PC-3 (cell line): Measurements from ENCODE around the gene RGS11. TPM values are rescaled to one million over a fixed set of nuclear protein-coding genes. Genes with fewer than 3 reads are reported as not detected.

Experiments
- ATAC-seq: fragments of 200-7000 bp; cut with Tn5 transposase; 2 replicates; pipeline ENCODE4 v1.9.1; 2020; ENCODE audit warnings: mild to moderate bottlenecking, moderate library complexity
- BruUV-seq: library from RNA; stranded (reverse); fragments of 400-500 nt; replicated peaks from 2 replicates; lab custom pipeline; 2021; lab: Mats Ljungman, UMichigan
- CTCF ChIA-PET: fragments of 300-600 bp; sonication (Branson Sonifier 250); formaldehyde crosslinking; loops from one replicate; lab custom pipeline; 2022; ENCODE audit warnings: antibody characterized with exemption; lab: Charles Lee
- POLR2A ChIA-PET: fragments of 300-600 bp; sonication (Branson Sonifier 250); formaldehyde crosslinking; loops from one replicate; lab custom pipeline; 2022; ENCODE audit warnings: antibody characterized with exemption; ENCODE audit not compliant: unreplicated experiment; lab: Charles Lee
- DNase-seq: peaks from one replicate; pipeline ENCODE4 v3.0.0-alpha.2; 2015
- H2AFZ ChIP-seq: fragments of 300-600 bp; sonication (generic); 2 replicates; pipeline ENCODE4 v1.6.0; 2016; ENCODE audit warnings: antibody characterized with exemption, low read length
- H3F3A ChIP-seq: fragments of 300-600 bp; sonication (generic); one replicate; pipeline ENCODE4 v1.6.0; 2017; ENCODE audit warnings: antibody characterized with exemption, low read length, control low read depth, mild to moderate bottlenecking; ENCODE audit not compliant: unreplicated experiment
- H3K27ac ChIP-seq: fragments of 300-600 bp; sonication (generic); 2 replicates; pipeline ENCODE4 v1.5.1; 2016; ENCODE audit warnings: mild to moderate bottlenecking, low read length
- H3K27me3 ChIP-seq: fragments of 300-600 bp; sonication (generic); 2 replicates; pipeline ENCODE4 v1.6.1; 2016; ENCODE audit warnings: low read length, mixed read lengths
- H3K36me3 ChIP-seq: fragments of 300-600 bp; sonication (generic); 2 replicates; pipeline ENCODE4 v1.6.1; 2016; ENCODE audit warnings: low read depth, mixed run types, low read length, mixed read lengths
- H3K4me1 ChIP-seq: fragments of 300-600 bp; sonication (generic); 2 replicates; pipeline ENCODE4 v1.5.1; 2016; ENCODE audit warnings: low read length; ENCODE audit not compliant: insufficient read depth
- H3K4me2 ChIP-seq: fragments of 300-600 bp; sonication (generic); 2 replicates; pipeline ENCODE4 v1.6.0; 2016; ENCODE audit warnings: low read length
- H3K4me3 ChIP-seq: fragments of 300-600 bp; sonication (generic); 2 replicates; pipeline ENCODE4 v1.5.1; 2016; ENCODE audit warnings: mild to moderate bottlenecking, low read length, mixed read lengths
- H3K79me2 ChIP-seq: fragments of 300-600 bp; sonication (generic); 2 replicates; pipeline ENCODE4 v1.6.1; 2017; ENCODE audit warnings: low read length, mixed read lengths
- H3K9ac ChIP-seq: fragments of 300-600 bp; sonication (generic); 2 replicates; pipeline ENCODE4 v1.6.0; 2016; ENCODE audit warnings: mild to moderate bottlenecking, low read length
- H3K9me2 ChIP-seq: fragments of 300-600 bp; sonication (generic); replicated peaks from 2 replicates; pipeline ENCODE4 v1.6.1; 2016; ENCODE audit warnings: mixed run types, low read length, mixed read lengths
- H3K9me3 ChIP-seq: fragments of 300-600 bp; sonication (generic); 2 replicates; pipeline ENCODE4 v1.6.1; 2016; ENCODE audit warnings: low read length, mixed read lengths
- H4K20me1 ChIP-seq: fragments of 300-600 bp; sonication (generic); 2 replicates; pipeline ENCODE4 v1.6.1; 2016; ENCODE audit warnings: low read length, mixed read lengths
- EZH2 ChIP-seq: fragments of 300-600 bp; sonication (generic); IDR thresholded peaks from one replicate; pipeline ENCODE4 v1.6.1; 2017; ENCODE audit warnings: antibody characterized with exemption, mild to moderate bottlenecking, low read length; ENCODE audit not compliant: unreplicated experiment
- EZH2phosphoT487 ChIP-seq: fragments of 300-600 bp; sonication (generic); IDR thresholded peaks from 2 replicates; pipeline ENCODE4 v1.6.1; 2018; ENCODE audit warnings: mild to moderate bottlenecking, antibody characterized with exemption, low read length, borderline replicate concordance
- intact Hi-C: fragments of 100-400 bp; cut with micrococcal nuclease; formaldehyde crosslinking; loops from 2 replicates; pipeline ENCODE4 v1.9.0; 2023
- total RNA-seq: library from RNA; depleted of rRNA; stranded (reverse); fragments of >200 nt; gene quantifications from 2 replicates; pipeline ENCODE4 v1.2.3, GENCODE V29; 2014
- TF ChIP-seq, protein P1 (sequence below): fragments of 300-600 bp; sonication (generic); conservative IDR thresholded peaks from 2 replicates; pipeline ENCODE4 v1.5.1; 2017; ENCODE audit warnings: antibody characterized with exemption, low read depth, mild to moderate bottlenecking, low read length

RGS11 gene
- total RNA-seq, 1 experiment from 2014 or later = 1.2 TPM

DNA sequence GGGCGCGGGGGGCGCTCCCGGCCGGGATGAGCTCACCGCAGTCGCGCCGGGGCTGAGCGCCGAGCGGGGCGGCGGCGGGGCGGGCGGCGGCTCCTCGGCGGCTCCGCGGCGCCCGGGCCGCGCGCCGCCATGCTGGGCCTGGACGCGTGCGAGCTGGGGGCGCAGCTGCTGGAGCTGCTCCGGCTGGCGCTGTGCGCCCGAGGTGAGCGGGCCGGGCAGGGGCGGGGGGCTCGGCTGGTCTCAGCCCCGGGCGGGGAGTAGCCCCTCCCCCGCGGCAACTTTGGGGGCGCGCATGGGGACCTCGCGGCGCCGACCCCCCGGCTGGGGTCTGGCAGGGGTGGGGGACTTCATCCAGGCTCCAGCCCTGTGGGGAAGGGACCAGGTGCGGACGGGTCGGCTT lies 4.8 kb upstream of the RGS11 start, which contains the start of gene ARHGDIG:
ARHGDIG (plus strand) TSS at position 40 of the 400 bp plus-strand sequence; CDS start at position 130, 90 bp downstream.
- Histone ChIP-seq H3K4me3 (no peak within 1 kb of the TSS), H3K27me3 (peaks cover 11% of the 10 kb centered on the region), H3F3A (no peaks in the 10 kb centered on the region), H3K9me3 (no peaks in the 10 kb centered on the region), H2AFZ (no peak within 1 kb of the TSS), H3K9ac (no peak within 1 kb of the TSS), H3K4me1 (no peaks in the 10 kb centered on the region), H3K4me2 (no peak within 1 kb of the TSS), H3K9me2 (no peaks in the 10 kb centered on the region), H4K20me1 (no peaks in the 10 kb centered on the region), H3K36me3 (no peaks in the 10 kb centered on the region), H3K27ac (no peak within 1 kb of the TSS), H3K79me2 (no peaks in the 10 kb centered on the region)
- POLR2A ChIA-PET = no interaction called here
- intact Hi-C loops = no loop called here
- BruUV-seq = no TSS peak
- no peak for ATAC-seq
- TF ChIP-seq EZH2 (no peak), EZH2phosphoT487 (no peak)
- TF ChIP-seq, protein P1, sequence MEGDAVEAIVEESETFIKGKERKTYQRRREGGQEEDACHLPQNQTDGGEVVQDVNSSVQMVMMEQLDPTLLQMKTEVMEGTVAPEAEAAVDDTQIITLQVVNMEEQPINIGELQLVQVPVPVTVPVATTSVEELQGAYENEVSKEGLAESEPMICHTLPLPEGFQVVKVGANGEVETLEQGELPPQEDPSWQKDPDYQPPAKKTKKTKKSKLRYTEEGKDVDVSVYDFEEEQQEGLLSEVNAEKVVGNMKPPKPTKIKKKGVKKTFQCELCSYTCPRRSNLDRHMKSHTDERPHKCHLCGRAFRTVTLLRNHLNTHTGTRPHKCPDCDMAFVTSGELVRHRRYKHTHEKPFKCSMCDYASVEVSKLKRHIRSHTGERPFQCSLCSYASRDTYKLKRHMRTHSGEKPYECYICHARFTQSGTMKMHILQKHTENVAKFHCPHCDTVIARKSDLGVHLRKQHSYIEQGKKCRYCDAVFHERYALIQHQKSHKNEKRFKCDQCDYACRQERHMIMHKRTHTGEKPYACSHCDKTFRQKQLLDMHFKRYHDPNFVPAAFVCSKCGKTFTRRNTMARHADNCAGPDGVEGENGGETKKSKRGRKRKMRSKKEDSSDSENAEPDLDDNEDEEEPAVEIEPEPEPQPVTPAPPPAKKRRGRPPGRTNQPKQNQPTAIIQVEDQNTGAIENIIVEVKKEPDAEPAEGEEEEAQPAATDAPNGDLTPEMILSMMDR = no peak
- DNase-seq = no peak
- CTCF ChIA-PET = no interaction called here

DNA sequence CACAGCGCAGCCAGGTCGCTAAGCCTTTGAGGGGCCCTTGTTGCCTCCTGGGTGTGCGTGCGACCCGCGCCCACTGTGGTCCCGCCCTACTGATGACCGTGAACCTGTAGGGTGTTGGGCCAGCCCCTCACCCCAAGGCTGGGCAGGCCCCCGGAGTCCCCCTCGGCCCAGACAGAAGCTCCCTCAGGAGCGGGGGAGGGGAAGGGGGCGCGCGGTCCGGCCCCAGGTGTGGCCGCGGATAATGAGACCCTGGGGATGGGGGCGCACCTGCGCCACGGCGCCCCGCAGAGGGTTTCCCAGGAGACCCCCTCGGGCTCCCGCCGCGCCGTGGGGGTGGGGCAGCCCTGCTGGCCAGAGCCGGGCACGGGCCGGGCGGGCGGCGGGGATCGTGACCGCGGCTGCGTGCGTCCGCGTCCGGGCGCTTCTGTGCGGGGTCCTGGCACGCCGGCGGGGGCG lies 4.3 kb upstream of the RGS11 start:
- peaks cover 11% of the 10 kb centered on the region for H3K27me3 ChIP-seq
- H3K4me2 ChIP-seq = no peak overlapping the region
- H3K4me3 ChIP-seq = no peak overlapping the region
- no peaks in the 10 kb centered on the region for H3K9me2 ChIP-seq
- H2AFZ ChIP-seq = no peak overlapping the region
- H4K20me1 ChIP-seq = no peaks in the 10 kb centered on the region
- ATAC-seq (no peak), DNase-seq (no peak)
- TF ChIP-seq EZH2phosphoT487 (no peak), EZH2 (no peak)
- TF ChIP-seq, protein P1 = no peak
- CTCF ChIA-PET = no interaction called here
- no TSS peak for BruUV-seq
- POLR2A ChIA-PET = no interaction called here
- no peaks in the 10 kb centered on the region for H3K36me3 ChIP-seq
- no peak overlapping the region for H3K9ac ChIP-seq
- no peak overlapping the region for H3K27ac ChIP-seq
- no peaks in the 10 kb centered on the region for H3F3A ChIP-seq
- H3K4me1 ChIP-seq = no peaks in the 10 kb centered on the region
- H3K9me3 ChIP-seq = no peaks in the 10 kb centered on the region
- intact Hi-C loops = no loop called here
- H3K79me2 ChIP-seq = no peaks in the 10 kb centered on the region

DNA sequence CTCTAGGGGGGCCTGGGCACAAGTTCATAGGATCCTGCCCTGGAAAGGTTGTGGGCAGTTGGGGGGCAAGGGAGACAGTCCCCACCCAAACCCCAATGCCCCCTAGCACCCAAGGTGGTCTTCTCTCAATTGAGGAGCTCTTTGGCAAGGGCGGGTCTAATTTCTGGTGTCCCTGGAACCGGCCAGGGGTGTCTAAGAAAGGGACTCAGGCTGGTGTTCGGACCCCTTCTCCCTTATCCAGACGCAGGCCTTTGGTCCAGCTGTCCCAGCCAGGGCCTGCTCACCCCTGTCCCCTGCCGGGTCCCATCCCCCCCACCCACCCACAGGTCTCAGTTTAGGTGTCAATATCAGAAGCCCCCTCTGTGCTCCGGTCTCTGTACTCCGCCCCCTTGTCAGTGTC lies 3.8 kb upstream of the RGS11 start:
- POLR2A ChIA-PET = no interaction called here
- H3K27ac ChIP-seq = no peak overlapping the region
- no peak for ATAC-seq

More for the DNA sequence above, 3.8 kb upstream of the RGS11 start:
- intact Hi-C loops = no loop called here
- CTCF ChIA-PET = no interaction called here
- Histone ChIP-seq H3F3A (no peaks in the 10 kb centered on the region), H3K27me3 (peaks cover 11% of the 10 kb centered on the region), H4K20me1 (no peaks in the 10 kb centered on the region), H2AFZ (no peak overlapping the region), H3K9ac (no peak overlapping the region), H3K4me1 (no peaks in the 10 kb centered on the region), H3K4me2 (no peak overlapping the region), H3K36me3 (no peaks in the 10 kb centered on the region), H3K9me2 (no peaks in the 10 kb centered on the region), H3K79me2 (no peaks in the 10 kb centered on the region), H3K4me3 (no peak overlapping the region), H3K9me3 (no peaks in the 10 kb centered on the region)
- DNase-seq = no peak
- no TSS peak for BruUV-seq
- no peak for TF ChIP-seq EZH2phosphoT487
- TF ChIP-seq, protein P1 = no peak
- no peak for TF ChIP-seq EZH2
